Stimulated activated CD8-positive, alpha-beta memory T cell treated with anti-CD3 and anti-CD28 coated beads, Interleukin-7, amount 100 ng/mL, for 1 hour (primary cell): Measurements from ENCODE around the gene TCF7L2.

Experiments
- DNase-seq, 2 donors: peaks; one replicate each; pipeline ENCODE4 v3.0.0-alpha.2; 2020; ENCODE audit warnings: low read depth in 2 of 2

Gene TCF7L2

DNA sequence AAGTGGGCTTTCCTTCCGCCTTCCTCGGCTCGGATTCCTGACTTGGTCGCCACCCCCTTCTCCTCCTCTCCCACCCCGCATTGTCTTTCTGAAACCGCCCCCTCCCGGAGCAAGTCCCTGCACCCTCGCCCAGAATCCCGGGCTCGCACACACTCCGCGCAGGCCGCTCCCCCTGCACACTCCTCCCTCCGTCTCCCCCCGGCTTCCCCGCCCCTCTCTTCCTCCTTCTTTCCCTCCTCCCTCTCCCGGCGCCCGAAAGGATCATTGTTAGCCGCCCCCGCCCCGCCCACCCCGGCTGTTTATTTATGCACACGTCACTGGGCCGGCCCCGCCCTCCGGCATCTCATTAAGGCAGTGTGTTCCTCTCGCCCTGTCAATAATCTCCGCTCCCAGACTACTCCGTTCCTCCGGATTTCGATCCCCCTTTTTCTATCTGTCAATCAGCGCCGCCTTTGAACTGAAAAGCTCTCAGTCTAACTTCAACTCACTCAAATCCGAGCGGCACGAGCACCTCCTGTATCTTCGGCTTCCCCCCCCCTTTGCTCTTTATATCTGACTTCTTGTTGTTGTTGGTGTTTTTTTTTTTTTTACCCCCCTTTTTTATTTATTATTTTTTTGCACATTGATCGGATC lies at the start of gene TCF7L2:
TSS of gene TCF7L2 (plus strand) at position 373 of the 633 bp plus-strand sequence. CDS start 510 bp downstream, outside the sequence.
- peak; percentile 24 to 38 for DNase-seq

DNA sequence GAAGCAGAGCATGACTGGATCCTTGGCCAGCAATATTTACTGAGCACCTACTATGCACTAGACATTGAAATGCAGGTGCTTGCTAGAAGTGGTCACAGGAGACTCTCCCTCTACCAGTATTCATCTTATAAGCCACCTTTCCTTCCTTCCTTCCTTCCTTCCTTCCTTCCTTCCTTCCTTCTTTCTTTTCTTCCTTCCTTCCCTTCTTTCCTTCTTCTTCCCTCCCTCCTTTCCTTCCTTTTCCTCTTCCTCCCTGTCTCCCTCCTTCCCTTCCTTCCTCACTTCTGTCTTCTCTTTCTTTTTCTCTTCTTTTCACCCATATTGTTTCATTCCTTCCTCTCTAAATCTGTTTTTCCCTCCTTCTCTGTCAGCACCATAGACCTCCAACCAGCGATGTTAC lies 47.3 kb upstream of the TCF7L2 start:
- no peak for DNase-seq

DNA sequence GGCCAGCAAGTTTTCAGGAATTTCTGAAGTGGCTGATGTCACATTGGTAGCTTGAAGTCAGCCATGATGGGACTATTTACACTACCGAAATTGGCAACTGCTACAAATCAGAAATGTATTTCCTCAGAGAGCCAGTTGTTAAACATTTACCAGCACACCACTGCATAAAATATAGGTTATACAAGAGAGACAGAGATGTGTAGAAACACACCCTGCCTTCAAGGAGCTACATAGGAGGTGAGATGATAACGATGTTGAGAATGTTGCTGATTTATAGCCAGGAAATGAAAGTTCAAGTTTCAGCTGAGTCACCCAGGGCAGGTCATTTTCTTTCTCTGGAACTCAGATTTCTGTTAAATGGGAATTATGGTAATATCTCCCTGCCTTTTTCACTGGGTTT lies 46.0 kb upstream of the TCF7L2 start:
- no peak for DNase-seq

DNA sequence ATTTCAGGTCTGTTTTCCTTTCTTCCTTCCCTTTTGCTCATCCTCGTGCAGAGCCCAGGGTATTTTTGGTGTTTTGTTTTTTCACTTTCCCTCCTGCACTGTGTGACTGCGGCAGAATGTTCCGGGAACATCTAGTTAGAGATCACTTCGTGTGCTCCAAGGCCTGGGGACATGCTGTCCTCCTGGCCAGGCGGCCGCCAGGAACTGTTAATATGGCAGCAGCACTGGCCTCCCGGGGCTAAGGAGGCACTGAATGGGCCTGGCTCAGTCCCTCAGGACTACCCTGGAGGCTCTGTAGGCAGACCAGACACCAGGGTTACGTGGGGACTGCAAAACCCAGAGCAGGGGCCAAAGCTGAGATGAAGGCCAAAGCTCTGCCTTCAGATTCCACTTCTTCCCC lies 43.1 kb upstream of the TCF7L2 start:
- no peak for DNase-seq

DNA sequence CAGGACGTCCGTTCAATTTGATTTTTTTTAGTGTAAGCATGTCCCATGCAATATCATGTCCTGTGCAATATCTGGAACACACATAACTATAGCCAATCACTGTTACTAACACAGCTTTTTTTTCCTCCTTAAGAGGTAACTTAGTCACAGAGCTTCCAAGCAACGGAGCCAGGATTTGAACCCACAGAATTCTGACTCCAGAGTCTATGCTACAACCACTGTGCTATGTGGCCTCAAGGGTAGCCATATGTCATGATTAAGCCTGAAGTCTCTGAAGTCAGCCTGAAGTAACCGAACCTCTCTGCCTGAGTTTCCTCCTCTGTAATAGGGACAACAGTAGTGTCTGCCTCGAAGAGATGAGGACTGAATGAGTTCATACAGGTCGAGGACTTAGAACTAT lies 42.2 kb upstream of the TCF7L2 start:
- DNase-seq: no peak

DNA sequence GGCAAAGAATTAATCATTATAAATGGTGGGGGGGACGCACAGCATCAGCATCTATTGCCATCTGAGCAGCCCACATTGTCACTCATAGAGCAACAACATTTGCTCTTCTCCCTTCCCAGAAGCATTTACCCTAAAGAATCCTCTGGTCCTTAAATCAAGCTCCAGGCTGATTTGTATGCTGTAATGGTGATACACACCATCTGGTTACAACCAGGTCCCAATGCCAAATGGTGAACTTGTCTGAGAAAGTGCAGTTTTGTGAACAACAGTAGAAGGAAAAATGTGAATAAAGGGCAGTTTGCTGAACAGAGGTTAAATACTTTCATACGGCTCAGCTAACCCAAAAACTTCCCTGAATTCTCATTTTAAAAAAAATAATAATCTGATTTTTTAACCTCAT lies 38.8 kb upstream of the TCF7L2 start:
- DNase-seq: no peak

DNA sequence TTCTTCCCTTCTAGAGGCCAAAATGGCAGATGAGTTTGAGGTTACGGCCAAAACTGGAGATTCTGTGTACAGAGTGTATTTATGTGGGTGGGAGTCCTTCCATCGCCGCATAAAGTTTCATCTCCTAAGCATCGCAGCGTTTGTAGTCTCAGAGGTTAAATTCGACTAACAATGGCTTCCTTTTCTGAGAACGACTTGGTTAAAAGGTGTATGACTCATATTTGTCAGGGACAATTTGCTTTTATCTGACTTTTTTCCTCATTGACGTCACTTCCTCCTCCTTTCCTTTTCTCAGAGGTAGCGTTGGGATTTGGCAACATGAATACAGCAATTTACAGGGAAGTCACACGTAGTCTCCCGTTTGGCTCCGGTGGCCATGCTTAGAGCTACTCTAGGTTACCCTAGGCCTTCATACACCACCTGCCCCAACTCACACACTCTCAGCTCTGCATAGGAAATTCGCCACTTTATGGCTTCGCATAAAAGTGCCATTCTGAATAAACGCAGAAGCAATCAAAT lies 37.6 kb upstream of the TCF7L2 start:
- DNase-seq: no peak

DNA sequence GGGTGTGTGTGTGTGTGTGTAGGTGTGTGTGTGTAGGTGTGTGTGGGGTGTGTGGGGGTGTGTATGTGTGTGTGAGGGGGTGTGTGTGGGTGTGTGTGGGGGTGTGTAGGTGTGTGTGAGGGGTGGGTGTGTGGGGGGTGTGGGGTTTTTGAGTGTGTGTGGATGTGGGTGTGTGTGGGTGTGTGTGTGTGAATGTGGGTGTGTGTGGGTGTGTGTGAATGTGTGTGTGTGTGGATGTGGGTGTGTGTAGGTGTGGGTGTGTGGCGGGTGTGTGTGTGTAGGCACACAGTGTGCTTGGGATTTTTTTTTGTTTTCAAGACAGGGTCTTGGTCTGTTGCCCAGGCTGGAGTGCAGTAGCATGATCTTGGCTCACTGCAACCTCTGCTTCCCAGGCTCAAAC lies 36.8 kb upstream of the TCF7L2 start:
- DNase-seq: no peak

DNA sequence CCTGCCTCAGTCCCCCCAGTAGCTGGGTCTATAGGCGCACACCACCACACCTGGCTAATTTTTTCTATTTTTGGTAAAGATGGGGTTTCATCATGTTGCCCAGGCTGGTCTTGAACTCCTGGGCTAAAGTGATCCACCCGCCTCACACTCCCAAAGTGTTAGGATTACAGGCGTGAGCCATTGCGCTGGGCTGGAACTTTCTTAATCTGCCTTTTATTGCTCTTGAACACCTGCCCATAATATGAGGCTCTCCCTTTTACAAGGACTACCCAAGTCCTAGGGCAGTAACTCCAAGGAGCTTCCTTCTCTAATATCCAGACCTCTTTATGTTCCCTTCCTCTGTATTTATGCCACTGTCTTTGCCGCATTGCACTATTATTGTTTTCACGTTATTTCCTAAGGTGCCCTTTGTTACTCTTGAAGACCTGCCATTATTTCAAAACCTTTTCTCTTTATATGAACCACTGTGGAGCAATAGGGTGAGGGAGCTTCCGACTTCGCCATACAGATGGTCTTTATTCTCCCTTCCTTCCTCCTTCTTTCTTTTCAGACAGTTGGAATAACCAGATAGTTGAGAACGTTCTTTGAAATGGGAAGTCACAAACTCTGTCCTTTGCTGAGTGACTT lies 36.3 kb upstream of the TCF7L2 start:
- DNase-seq: no peak

DNA sequence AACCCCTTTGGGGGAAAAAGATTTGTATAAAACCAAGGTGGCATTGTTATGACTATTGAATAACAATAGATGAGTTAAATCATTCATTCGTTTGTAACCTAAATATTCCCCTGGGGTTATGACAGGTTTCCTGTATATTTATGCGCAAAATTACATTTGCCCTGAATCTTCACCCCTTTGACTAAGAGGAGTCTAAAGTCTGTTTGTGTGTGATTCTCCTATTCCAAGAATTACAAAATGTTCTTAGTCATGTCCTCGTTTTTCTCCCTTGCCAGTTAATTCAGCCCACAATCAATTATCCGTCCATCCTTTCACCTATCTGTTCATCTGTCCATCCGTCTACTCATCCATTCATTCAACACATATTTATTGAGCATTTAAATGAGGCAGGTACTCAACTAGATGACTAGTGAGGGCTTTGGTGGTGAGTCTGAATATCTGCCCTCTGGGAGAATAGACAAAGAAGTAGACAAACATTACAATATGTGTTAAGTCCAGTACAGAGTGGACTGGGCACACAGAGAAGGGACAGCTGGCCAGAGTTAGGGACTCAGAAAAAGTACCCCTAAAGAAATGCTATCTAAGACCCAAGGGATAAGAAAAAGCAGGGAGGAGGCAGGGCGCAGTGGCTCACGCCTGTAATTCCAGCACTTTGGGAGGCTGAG lies 35.6 kb upstream of the TCF7L2 start:
- no peak for DNase-seq

DNA sequence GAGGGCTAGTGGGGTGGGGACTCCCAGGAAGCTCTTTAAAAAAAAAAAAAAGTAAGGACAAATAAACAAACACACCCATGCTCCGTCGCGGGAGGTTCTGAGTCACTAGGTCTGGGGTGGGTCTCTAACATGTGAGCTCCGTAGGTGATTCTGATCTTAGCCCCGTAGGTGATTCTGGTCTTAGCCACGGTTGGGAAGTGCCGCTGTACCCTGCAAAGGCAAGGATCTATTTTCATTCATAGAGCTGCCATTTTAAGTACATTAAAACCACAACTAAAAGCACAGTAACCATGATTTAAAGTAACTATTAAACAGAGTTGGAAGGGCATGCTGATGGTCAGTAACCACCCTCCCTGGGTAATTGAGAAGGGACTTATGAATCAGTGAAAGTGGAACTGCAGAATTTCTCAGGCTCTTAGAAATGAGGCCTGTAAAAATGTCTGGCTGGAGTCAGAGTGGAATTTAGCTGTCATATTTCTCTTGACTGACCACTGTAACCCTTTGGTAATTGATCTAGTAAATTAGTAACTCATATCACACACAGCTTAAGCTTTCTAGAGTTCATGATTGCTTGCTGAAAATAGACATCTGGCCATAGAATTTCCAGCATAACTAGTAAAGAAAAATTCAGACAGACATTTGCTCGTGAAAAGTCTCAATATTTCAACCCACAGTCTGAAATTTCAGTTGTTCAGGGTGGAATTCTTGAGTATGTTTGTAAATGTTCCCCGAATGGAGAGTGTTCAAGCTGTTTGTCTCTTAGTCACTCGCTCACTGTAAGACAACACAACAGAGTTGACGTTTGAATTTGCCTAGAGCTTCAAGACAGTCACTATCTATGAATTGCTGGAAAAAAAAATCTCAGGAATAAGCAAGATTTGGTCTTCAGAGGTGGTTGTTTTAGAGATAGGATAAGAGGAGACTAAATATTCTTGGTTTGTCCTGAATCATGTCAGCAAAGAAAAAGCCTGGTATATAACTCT lies 34.2 kb upstream of the TCF7L2 start:
- no peak for DNase-seq

DNA sequence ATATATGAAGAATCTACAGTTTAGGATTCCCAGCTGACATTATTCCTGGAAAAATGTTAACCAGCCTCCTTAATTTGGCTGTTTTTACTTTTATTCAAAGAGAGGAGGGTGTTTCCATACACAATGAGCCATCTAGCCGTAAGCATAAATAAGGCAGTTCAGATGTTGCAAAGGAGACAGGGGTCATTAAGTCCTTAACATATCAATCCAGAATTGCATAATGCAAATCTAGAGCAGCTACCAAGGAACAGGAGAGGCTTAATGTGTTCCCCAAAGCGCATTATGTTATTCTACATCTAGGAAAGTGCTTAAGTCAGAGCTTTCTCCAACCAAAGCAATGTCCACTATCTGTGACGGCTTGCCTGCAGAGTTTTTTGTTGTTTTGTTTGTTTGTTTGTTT lies 32.4 kb upstream of the TCF7L2 start:
- no peak for DNase-seq

DNA sequence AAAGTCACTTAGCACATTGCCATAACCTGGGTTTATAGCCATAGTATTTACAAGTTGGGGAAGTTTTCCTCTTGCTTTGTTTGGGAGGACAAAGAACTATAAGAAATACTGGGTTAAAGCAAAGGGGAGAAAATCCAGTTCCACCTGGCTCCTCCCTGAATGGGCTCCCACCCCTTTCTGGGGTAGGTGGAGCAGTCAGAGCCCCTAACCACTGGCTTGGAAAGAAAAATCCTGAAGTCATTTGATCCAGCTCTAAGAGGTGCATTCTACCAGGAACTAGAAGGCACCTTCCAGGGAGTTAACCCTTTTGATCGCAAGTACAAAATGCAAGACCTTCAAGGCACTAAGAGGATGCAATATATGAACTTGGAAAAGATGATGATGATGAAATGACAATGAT lies 31.3 kb upstream of the TCF7L2 start:
- no peak for DNase-seq

DNA sequence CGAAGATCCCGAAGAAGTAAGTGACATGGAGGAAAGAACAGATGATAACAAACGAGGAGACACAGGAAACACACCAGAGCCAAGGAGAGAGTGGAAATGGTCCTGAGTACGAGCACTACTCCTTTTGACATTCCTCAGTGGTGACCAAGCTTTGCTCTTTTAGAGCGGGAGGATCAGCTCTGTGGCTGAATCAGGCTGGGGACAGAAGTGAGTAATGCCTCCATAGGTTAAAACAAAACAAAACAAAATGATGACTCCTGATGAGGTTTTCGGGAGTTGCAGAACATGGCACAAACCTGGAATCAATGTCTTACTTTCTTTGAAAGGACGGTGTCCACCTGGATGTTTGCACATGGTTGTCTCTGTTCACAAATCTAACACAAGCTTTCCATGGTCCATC lies 30.3 kb upstream of the TCF7L2 start:
- DNase-seq: no peak

DNA sequence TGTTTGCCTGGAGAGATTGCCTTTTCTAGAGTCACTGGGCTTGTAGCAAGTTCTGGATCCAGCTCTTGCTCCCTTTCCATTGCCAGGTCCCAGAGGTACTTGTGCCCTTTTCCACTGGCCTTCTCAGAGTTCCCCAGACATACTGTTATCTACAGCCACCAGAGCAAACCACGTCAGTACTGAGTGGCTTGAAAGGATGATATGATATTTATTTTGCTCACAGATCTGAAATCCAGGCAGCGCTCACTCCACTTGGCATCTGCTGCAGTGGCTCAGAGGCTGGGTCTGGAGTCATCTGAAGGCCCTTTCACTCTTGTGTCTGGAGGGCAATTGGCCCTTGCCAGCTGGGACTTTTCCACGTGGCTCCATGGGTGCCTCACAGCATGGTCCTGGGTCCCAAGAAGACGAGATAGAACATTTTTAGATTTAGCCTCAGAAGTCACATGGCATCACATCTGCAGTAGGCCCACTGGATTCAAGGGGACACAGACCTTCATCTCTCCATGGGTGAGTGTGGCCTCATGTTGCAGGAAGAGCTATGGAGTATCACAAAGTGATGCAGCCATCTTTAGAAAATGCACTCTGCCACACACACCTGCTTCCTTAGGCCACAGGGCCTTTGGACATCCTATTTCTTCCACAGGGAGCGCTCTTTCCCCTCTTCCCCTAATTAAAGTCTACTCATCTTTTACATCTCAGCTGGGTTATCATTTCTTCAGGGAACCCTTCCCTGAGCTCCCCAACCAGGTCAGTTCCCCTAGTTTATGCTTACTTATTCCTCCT lies 22.9 kb upstream of the TCF7L2 start:
- DNase-seq: no peak

DNA sequence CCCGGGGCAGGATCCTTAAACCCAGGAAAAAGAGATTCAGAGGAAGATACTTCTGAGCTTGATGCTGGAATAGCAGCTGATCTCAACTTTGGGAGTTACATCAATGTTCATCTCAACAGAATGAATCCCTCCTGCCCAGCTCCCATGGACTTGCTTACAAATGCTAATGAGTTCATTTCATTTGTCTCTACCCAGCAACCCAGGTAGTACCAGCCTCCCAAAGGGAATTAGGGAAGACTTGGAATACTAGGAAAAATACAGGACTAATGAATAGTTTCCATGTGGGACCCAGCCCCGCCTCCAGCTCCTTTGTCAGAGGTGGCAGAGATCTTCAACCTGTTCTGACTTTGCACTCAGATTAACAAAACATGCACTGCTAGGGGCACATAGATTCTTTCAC lies 22.1 kb upstream of the TCF7L2 start:
- no peak for DNase-seq

DNA sequence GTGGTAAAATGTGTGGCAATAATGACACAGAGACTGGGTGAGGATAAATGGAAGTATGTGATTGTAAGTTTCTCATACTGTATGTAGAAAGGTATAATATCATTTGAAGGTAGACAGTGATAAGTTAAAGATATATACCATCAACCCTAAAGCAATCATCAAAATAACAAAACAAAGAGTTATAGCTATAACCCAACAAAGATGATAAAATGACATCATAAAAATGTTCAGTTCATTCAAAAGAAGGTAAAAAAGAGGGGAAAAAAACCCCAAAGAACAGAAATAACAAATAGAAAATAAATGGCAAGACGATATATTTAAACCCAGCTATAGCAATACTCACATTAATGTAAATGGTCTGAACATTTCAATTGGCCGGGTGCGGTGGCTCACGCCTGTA lies 17.4 kb upstream of the TCF7L2 start:
- DNase-seq: no peak

DNA sequence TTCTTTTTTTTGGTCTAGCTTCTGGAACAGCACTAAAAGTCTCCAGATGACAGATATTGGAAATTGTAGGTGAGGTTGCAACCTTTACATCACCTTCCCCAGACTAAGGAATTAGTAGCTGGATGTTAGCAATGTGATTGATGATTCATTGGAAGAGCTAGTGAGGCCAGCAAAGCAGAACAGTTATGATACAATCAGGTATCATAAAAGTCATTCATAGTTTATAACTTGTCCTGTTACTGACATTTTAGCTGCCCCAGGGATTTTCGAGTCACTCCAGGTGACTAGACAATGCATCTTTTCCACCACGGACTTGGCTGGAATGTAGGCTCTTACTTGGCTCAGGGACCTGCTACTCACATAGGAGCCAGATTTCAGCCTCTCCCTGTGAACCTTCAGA lies 15.9 kb upstream of the TCF7L2 start:
- no peak for DNase-seq

DNA sequence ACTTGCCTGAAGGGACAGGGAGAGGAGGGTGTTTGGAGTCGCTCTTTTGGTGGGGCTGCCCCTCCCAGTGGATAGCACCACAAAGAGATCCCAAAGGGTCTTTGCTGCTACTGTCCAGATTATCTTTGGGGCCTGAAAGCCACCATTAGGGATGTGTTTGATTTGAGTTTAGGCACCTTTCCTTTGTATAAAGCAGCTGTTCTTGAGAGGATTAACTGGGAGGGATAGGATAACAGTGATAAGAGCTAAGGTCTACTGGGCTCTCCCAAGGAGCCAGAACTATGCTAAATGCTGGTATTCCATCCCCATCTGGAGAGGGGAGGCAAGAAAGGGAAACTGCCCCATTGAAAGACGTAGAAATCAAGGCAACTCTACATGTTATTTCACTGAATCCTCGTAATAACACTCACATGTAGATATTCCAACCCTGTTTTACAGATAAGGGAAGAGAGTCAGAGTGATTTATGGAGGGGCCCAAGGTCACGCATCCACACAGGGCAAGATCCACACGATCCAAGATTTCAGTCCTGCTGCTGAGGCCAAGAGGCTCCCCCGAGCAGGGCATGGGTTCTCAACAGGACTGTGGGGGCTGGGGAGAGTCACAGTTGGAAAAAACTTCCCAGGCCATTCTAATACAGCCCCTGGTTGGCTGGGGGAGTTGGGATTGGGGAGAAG lies 11.1 kb upstream of the TCF7L2 start:
- no peak for DNase-seq

DNA sequence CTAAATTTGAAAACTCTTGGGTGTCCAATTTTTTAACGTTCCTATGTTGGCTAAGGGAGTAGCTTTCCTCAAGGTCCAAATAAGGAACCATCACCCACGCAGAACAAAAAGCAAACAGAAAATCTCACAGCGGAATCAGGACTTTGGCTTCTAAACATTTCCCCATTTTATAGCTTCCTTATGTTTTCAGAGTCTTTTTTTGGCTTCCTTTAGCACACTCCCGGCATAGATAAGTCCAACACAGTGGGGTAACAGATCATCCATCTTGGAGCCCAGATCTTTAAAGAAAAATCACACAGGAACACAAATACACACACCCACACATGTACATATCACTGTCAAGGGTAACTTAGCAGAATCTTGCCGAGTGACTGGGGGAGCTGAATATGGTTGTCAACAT lies 4.2 kb upstream of the TCF7L2 start:
- no peak for DNase-seq

DNA sequence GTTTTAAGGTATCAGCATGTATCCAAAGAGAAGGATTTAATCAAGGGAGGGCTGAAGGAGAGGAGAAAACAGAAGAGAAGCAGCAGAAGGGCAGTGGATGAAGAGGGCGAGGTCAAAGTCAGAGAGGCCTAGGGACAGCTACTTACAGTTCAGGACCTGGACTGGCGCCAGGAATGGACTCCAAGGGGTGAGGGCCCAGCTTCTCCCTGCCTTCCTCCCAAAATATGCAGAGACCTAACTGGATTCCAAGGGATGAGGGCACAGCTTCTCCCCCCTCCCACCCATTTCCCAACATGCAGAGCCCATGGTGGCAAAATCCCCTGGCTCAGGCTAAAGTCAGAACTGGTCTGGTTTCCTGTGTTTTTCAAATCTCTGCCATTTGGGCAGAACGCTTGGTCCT lies 3.4 kb upstream of the TCF7L2 start:
- no peak for DNase-seq
